IMR-90 (cell line): ENCODE results near the gene HSD17B8. TPM values are rescaled to one million over a fixed set of nuclear protein-coding genes. Genes with fewer than 3 reads are reported as not detected.

ENCODE experiments used
- ATAC-seq: fragments of 200-7000 bp; cut with Tn5 transposase; 2 replicates; pipeline ENCODE4 v1.9.1; 2020; ENCODE audit warnings: low read depth, mild to moderate bottlenecking, moderate library complexity
- BruUV-seq: library from RNA; stranded (reverse); fragments of 400-500 nt; replicated peaks from 2 replicates; lab custom pipeline; 2021; lab: Mats Ljungman, UMichigan
- CTCF ChIA-PET: fragments of 300-600 bp; formaldehyde crosslinking; extraction: SDS; loops from one replicate; lab custom pipeline; 2021; ENCODE audit warnings: antibody characterized with exemption; lab: Yijun Ruan, JAX
- POLR2A ChIA-PET: fragments of 300-600 bp; sonication (Branson Sonifier 250); formaldehyde crosslinking; loops from one replicate; lab custom pipeline; 2022; ENCODE audit warnings: antibody characterized with exemption; ENCODE audit not compliant: unreplicated experiment; lab: Charles Lee
- DNase-seq: peaks from one replicate; pipeline ENCODE4 v3.0.0; 2013
- H2AFZ ChIP-seq: replicated peaks from 2 replicates; pipeline ENCODE3; 2013; ENCODE audit warnings: low read length, mild to moderate bottlenecking; ENCODE audit not compliant: poor library complexity
- H2AK5ac ChIP-seq: 2 replicates; pipeline ENCODE4 v1.6.1; 2013; ENCODE audit warnings: low read depth, low read length, inconsistent platforms
- H2AK9ac ChIP-seq: replicated peaks from 2 replicates; pipeline ENCODE3; 2013; ENCODE audit warnings: mild to moderate bottlenecking, low read depth, low read length, moderate library complexity; ENCODE audit not compliant: poor library complexity
- H2BK120ac ChIP-seq: 2 replicates; pipeline ENCODE4 v1.6.1; 2013; ENCODE audit warnings: low read depth, low read length, inconsistent platforms
- H2BK15ac ChIP-seq: 3 replicates; pipeline ENCODE4 v1.6.1; 2013; ENCODE audit warnings: low read depth, low read length, inconsistent platforms
- H2BK20ac ChIP-seq: 2 replicates; pipeline ENCODE4 v1.6.1; 2013; ENCODE audit warnings: low read depth, mild to moderate bottlenecking, inconsistent platforms, low read length, moderate library complexity
- H2BK5ac ChIP-seq: 2 replicates; pipeline ENCODE4 v1.6.1; 2013; ENCODE audit warnings: mild to moderate bottlenecking, low read depth, low read length, inconsistent platforms; ENCODE audit not compliant: poor library complexity, severe bottlenecking
- H3K14ac ChIP-seq: replicated peaks from 2 replicates; pipeline ENCODE4 v1.6.1; 2013; ENCODE audit warnings: low read depth, low read length, inconsistent platforms
- H3K18ac ChIP-seq: 2 replicates; pipeline ENCODE4 v1.6.1; 2013; ENCODE audit warnings: low read depth, low read length, control low read depth
- H3K23ac ChIP-seq: 2 replicates; pipeline ENCODE4 v1.6.1; 2013; ENCODE audit warnings: low read depth, low read length, inconsistent platforms
- H3K27ac ChIP-seq: 2 replicates; pipeline ENCODE4 v1.5.1; 2013; ENCODE audit warnings: mild to moderate bottlenecking, control low read depth, low read length; ENCODE audit not compliant: insufficient read depth
- H3K27me3 ChIP-seq: 2 replicates; pipeline ENCODE4 v1.6.1; 2013; ENCODE audit warnings: low read length; ENCODE audit not compliant: control insufficient read depth, insufficient read depth
- H3K36me3 ChIP-seq: 2 replicates; pipeline ENCODE4 v1.6.1; 2013; ENCODE audit warnings: low read length, mixed read lengths; ENCODE audit not compliant: control insufficient read depth, insufficient read depth
- H3K4ac ChIP-seq: 2 replicates; pipeline ENCODE4 v1.6.1; 2013; ENCODE audit warnings: low read depth, low read length, inconsistent platforms
- H3K4me1 ChIP-seq: 2 replicates; pipeline ENCODE4 v1.6.1; 2013; ENCODE audit warnings: low read length, mixed read lengths; ENCODE audit not compliant: control insufficient read depth, insufficient read depth
- H3K4me2 ChIP-seq: 2 replicates; pipeline ENCODE4 v1.6.1; 2013; ENCODE audit warnings: low read depth, mild to moderate bottlenecking, control low read depth, low read length, moderate library complexity
- H3K4me3 ChIP-seq: 2 replicates; pipeline ENCODE4 v1.5.1; 2013; ENCODE audit warnings: low read depth, mild to moderate bottlenecking, control low read depth, low read length, moderate library complexity; ENCODE audit not compliant: insufficient read depth
- H3K56ac ChIP-seq: 2 replicates; pipeline ENCODE4 v1.6.1; 2013; ENCODE audit warnings: low read length, inconsistent platforms; ENCODE audit not compliant: insufficient read depth; ENCODE audit errors: extremely low read depth
- H3K79me1 ChIP-seq, 2 experiments: 2 replicates each; pipeline ENCODE4 v1.6.1; 2013; ENCODE audit warnings: low read length in 2 of 2, inconsistent platforms in 1 of 2, low read depth in 1 of 2
- H3K9ac ChIP-seq: 2 replicates; pipeline ENCODE4 v1.6.1; 2013; ENCODE audit warnings: low read depth, low read length, control low read depth
- H3K9me1 ChIP-seq: 2 replicates; pipeline ENCODE4 v1.6.1; 2013; ENCODE audit warnings: low read length, inconsistent platforms; ENCODE audit not compliant: insufficient read depth
- H3K9me3 ChIP-seq: 2 replicates; pipeline ENCODE4 v1.6.1; 2013; ENCODE audit warnings: low read length; ENCODE audit not compliant: control insufficient read depth, insufficient read depth
- H4K20me1 ChIP-seq: 2 replicates; pipeline ENCODE4 v1.6.1; 2013; ENCODE audit warnings: low read length, inconsistent platforms; ENCODE audit not compliant: insufficient read depth
- H4K5ac ChIP-seq: 2 replicates; pipeline ENCODE4 v1.6.1; 2013; ENCODE audit warnings: mild to moderate bottlenecking, low read depth, low read length, control low read depth
- H4K8ac ChIP-seq, 2 experiments: 2 replicates each; pipeline ENCODE4 v1.6.1; 2013; ENCODE audit warnings: low read depth in 2 of 2, low read length in 2 of 2, control low read depth in 1 of 2, inconsistent platforms in 1 of 2
- H4K91ac ChIP-seq: 2 replicates; pipeline ENCODE4 v1.6.1; 2013; ENCODE audit warnings: low read depth, low read length, inconsistent platforms; ENCODE audit not compliant: insufficient read depth
- CEBPB ChIP-seq: IDR thresholded peaks from 2 replicates; pipeline ENCODE4 v1.6.1; 2012; ENCODE audit warnings: low read depth, low read length, improper control_type of control experiment
- CTCF ChIP-seq: conservative IDR thresholded peaks from 2 replicates; pipeline ENCODE4 v1.5.1; 2012; ENCODE audit warnings: mild to moderate bottlenecking, low read depth, low read length, improper control_type of control experiment
- ELK1 ChIP-seq: fragments of 150-350 bp; IDR thresholded peaks from 2 replicates; pipeline ENCODE4 v1.6.1; 2016; ENCODE audit warnings: low read depth, mild to moderate bottlenecking, low read length, moderate library complexity, borderline replicate concordance
- FOS ChIP-seq: fragments of 150-350 bp; IDR thresholded peaks from 2 replicates; pipeline ENCODE4 v1.6.1; 2016; ENCODE audit warnings: low read depth, low read length
- MAFK ChIP-seq: IDR thresholded peaks from 2 replicates; pipeline ENCODE4 v1.6.1; 2012; ENCODE audit warnings: low read depth, low read length, improper control_type of control experiment
- MAZ ChIP-seq: IDR thresholded peaks from 2 replicates; pipeline ENCODE4 v1.6.1; 2012; ENCODE audit warnings: low read depth, mild to moderate bottlenecking, low read length, improper control_type of control experiment, moderate library complexity, borderline replicate concordance
- NFE2L2 ChIP-seq: fragments of 150-350 bp; IDR thresholded peaks from 2 replicates; pipeline ENCODE4 v1.6.1; 2016; ENCODE audit warnings: low read depth, mild to moderate bottlenecking, low read length
- POLR2A ChIP-seq: IDR thresholded peaks from 2 replicates; pipeline ENCODE4 v1.6.1; 2012; ENCODE audit warnings: mild to moderate bottlenecking, low read depth, low read length
- RCOR1 ChIP-seq: IDR thresholded peaks from 2 replicates; pipeline ENCODE4 v1.6.1; 2012; ENCODE audit warnings: mild to moderate bottlenecking, low read length, improper control_type of control experiment; ENCODE audit not compliant: insufficient replicate concordance
- RFX5 ChIP-seq: IDR thresholded peaks from 2 replicates; pipeline ENCODE4 v1.8.0; 2012; ENCODE audit warnings: low read depth, mild to moderate bottlenecking, low read length, moderate library complexity
- USF2 ChIP-seq: fragments of 150-350 bp; IDR thresholded peaks from 2 replicates; pipeline ENCODE4 v1.6.1; 2017; ENCODE audit warnings: mild to moderate bottlenecking, antibody characterized with exemption, low read length, low read depth
- WGBS, 2 experiments: methylation state at CpG; one replicate each; pipeline versions ENCODE4 v1.1.5 to v1.1.7; 2013; ENCODE audit warnings: missing lambda C conversion rate in 2 of 2; ENCODE audit not compliant: insufficient read length in 1 of 2; ENCODE audit errors: extremely low coverage in 2 of 2; 5-methylcytosine and 5-hydroxymethylcytosine counted together
- dilution Hi-C: fragments of 300-500 bp; cut with HindIII; formaldehyde crosslinking; loops from one replicate; pipeline ENCODE4 v1.14.3; 2018; ENCODE audit warnings: low sequenced_read_pairs; ENCODE audit not compliant: unreplicated experiment
- in situ Hi-C: fragments of 300-500 bp; cut with MboI; formaldehyde crosslinking; loops from 3 replicates; pipeline ENCODE4 v1.14.3; 2019; ENCODE audit warnings: low sequenced_read_pairs, inconsistent platforms, mixed read lengths
- intact Hi-C: fragments of 100-400 bp; cut with micrococcal nuclease; formaldehyde crosslinking; loops from 2 replicates; pipeline ENCODE4 v1.10.0; 2022
- polyA plus RNA-seq, 3 experiments: library from polyadenylated mRNA; depleted of rRNA; stranded (reverse); fragments of >200 nt; gene quantifications; 2 replicates each; pipeline ENCODE4 v1.2.3, GENCODE V29; 2012; ENCODE audit warnings: low replicate concordance in 1 of 3
- total RNA-seq: library from RNA; depleted of rRNA; stranded (reverse); fragments of >200 nt; gene quantifications from 2 replicates; pipeline ENCODE4 v1.2.3, GENCODE V29; 2012

Gene HSD17B8
- total and polyA plus RNA-seq, 2 of the 4 experiments (the other 2 are of a cell fraction), result 1.6 to 4.3 TPM

GRCh38 chr6:33254591-33254990 lies 50.1 kb downstream of the HSD17B8 start:
- dilution Hi-C loops, result no loop called here
- TF ChIP-seq FOS (no peak), USF2 (no peak), RFX5 (no peak), ELK1 (no peak), CEBPB (no peak), POLR2A (no peak), MAZ (no peak), MAFK (no peak), NFE2L2 (no peak), RCOR1 (no peak), CTCF (no peak)
- no peak overlapping the region; the same call in 1 of the 2 replicates for H2AK5ac ChIP-seq
- WGBS, 2 experiments, result no CpG with 5 or more reads among the region's 4 CpGs
- H4K5ac ChIP-seq, result no peak overlapping the region
- H4K20me1 ChIP-seq, result peaks cover 3% of the 10 kb centered on the region; the same call in 1 of the 2 replicates
- no peaks in the 10 kb centered on the region for H3K27me3 ChIP-seq
- CTCF ChIA-PET, result no interaction called here
- H2BK120ac ChIP-seq, result 0 out of 2 replicates have a peak overlapping the region, but pooled peaks have one; percentile 23
- peaks cover 10% of the 10 kb centered on the region for H3K4me1 ChIP-seq
- H3K9me1 ChIP-seq, result peaks cover 11% of the 10 kb centered on the region
- no peak overlapping the region for H2BK20ac ChIP-seq
- no peak overlapping the region; the same call in 1 of the 2 replicates for H4K91ac ChIP-seq
- H3K14ac ChIP-seq, result no peak overlapping the region
- peak overlapping the region in 1 of 2 experiments; percentile 73; a peak in 2 of 4 replicates for H4K8ac ChIP-seq
- no peak overlapping the region for H3K18ac ChIP-seq
- POLR2A ChIA-PET, result interaction anchor here (0.5 kb wide), 1 partner anchor 63 kb away, joined by 3 read pairs; no protein-coding TSS in a partner anchor
- peak overlapping the region; percentile 76 for H2AK9ac ChIP-seq
- DNase-seq (no peak), ATAC-seq (no peak)
- no peak overlapping the region for H3K4me2 ChIP-seq
- no peak overlapping the region for H3K9ac ChIP-seq
- no peak overlapping the region for H3K4ac ChIP-seq
- H2BK15ac ChIP-seq, result no peak overlapping the region
- BruUV-seq, result no TSS peak
- H3K27ac ChIP-seq, result no peak overlapping the region; the same call in 1 of the 2 replicates
- peak overlapping the region; percentile 58 for H2BK5ac ChIP-seq
- no peak overlapping the region for H3K23ac ChIP-seq
- no peak overlapping the region for H2AFZ ChIP-seq
- peaks cover 15% of the 10 kb centered on the region; the same call in 1 of the 2 replicates for H3K36me3 ChIP-seq
- in situ Hi-C loops, result no loop called here
- peaks cover 3 to 30% of the 10 kb centered on the region in 2 experiments; a peak in 3 of 4 replicates for H3K79me1 ChIP-seq
- H3K4me3 ChIP-seq, result no peak overlapping the region
- H3K56ac ChIP-seq, result no peak overlapping the region
- H3K9me3 ChIP-seq, result no peaks in the 10 kb centered on the region
- intact Hi-C loops, result no loop called here
